Immature natural killer cell (primary cell): Measurements from ENCODE around the gene CIT. TPM values are rescaled to one million over a fixed set of nuclear protein-coding genes. Genes with fewer than 3 reads are reported as not detected.

Experiments
- DNase-seq, 3 donors: peaks; one replicate each; pipeline ENCODE4 v3.0.0; 2022; ENCODE audit warnings: mixed read lengths in 1 of 3
- H3K27ac Mint-ChIP-seq, 6 donors: one replicate each; pipeline ENCODE4 v1.8.0; 2020; ENCODE audit warnings: mixed read lengths in 6 of 6, mild to moderate bottlenecking in 5 of 6, inconsistent platforms in 4 of 6, moderate library complexity in 3 of 6
- H3K27me3 Mint-ChIP-seq, 3 donors: one replicate each; pipeline ENCODE4 v1.8.0; 2020 to 2021; ENCODE audit warnings: low read depth in 3 of 3, mild to moderate bottlenecking in 3 of 3, mixed read lengths in 3 of 3, moderate library complexity in 3 of 3, inconsistent platforms in 1 of 3
- H3K36me3 Mint-ChIP-seq, 3 donors: one replicate each; pipeline ENCODE4 v1.8.0; 2020; ENCODE audit warnings: mixed read lengths in 3 of 3, inconsistent platforms in 2 of 3, mild to moderate bottlenecking in 2 of 3
- H3K4me1 Mint-ChIP-seq, 2 donors: one replicate each; pipeline ENCODE4 v1.8.0; 2020; ENCODE audit warnings: inconsistent platforms in 2 of 2, mild to moderate bottlenecking in 2 of 2, mixed read lengths in 2 of 2, moderate library complexity in 1 of 2
- H3K4me3 Mint-ChIP-seq, 5 donors: one replicate each; pipeline ENCODE4 v1.8.0; 2020; ENCODE audit warnings: mild to moderate bottlenecking in 5 of 5, mixed read lengths in 5 of 5, inconsistent platforms in 3 of 5, moderate library complexity in 3 of 5
- H3K9me3 Mint-ChIP-seq, 6 donors: one replicate each; pipeline ENCODE4 v1.8.0; 2020; ENCODE audit warnings: mild to moderate bottlenecking in 6 of 6, mixed read lengths in 6 of 6, inconsistent platforms in 4 of 6, moderate library complexity in 3 of 6
- polyA plus RNA-seq, 3 donors: library from polyadenylated mRNA; unstranded; fragments of 300-500 nt; fragmentation: Illumina TruSeq; gene quantifications; one replicate each; pipeline ENCODE4 v1.2.3, GENCODE V29; 2021

The CIT gene
- polyA plus RNA-seq, 3 donors from 2014 or later = 0.75 TPM; not detected in 2

- Mint-ChIP-seq H3K27ac (no peak overlapping the region), H3K27me3 (no peaks in the 10 kb centered on the region), H3K4me3 (no peak overlapping the region), H3K4me1 (no peaks in the 10 kb centered on the region), H3K9me3 (no peaks in the 10 kb centered on the region), H3K36me3 (peaks cover 0 to 13% (median 3%) of the 10 kb centered on the region in 3 donors)
- DNase-seq = no peak
These were observed 101.7 kb downstream of the CIT start for GRCh38 chr12:119775246-119775895.

- no peaks in the 10 kb centered on the region for H3K9me3 Mint-ChIP-seq
- no peak overlapping the region for H3K4me3 Mint-ChIP-seq
- H3K27me3 Mint-ChIP-seq = no peaks in the 10 kb centered on the region
- DNase-seq = no peak
- no peaks in the 10 kb centered on the region for H3K4me1 Mint-ChIP-seq
- H3K27ac Mint-ChIP-seq = no peak overlapping the region
- H3K36me3 Mint-ChIP-seq = peaks cover 0 to 13% (median 3%) of the 10 kb centered on the region in 3 donors
These were observed 104.7 kb downstream of the CIT start for GRCh38 chr12:119772431-119772830.

GRCh38 chr12:119770146-119770545, 107.0 kb downstream of the CIT start:
- Mint-ChIP-seq H3K4me1 (no peaks in the 10 kb centered on the region), H3K27me3 (no peaks in the 10 kb centered on the region), H3K9me3 (no peaks in the 10 kb centered on the region), H3K4me3 (no peak overlapping the region), H3K36me3 (peaks cover 0 to 13% (median 3%) of the 10 kb centered on the region in 3 donors), H3K27ac (no peak overlapping the region)
- no peak for DNase-seq

- DNase-seq = no peak
- no peaks in the 10 kb centered on the region for H3K27me3 Mint-ChIP-seq
- H3K4me1 Mint-ChIP-seq = no peaks in the 10 kb centered on the region
- peaks cover 0 to 20% (median 2%) of the 10 kb centered on the region in 3 donors for H3K36me3 Mint-ChIP-seq
- no peak overlapping the region for H3K4me3 Mint-ChIP-seq
- H3K9me3 Mint-ChIP-seq = no peaks in the 10 kb centered on the region
- no peak overlapping the region for H3K27ac Mint-ChIP-seq
These were observed 114.5 kb downstream of the CIT start for GRCh38 chr12:119762619-119763018.

- no peak overlapping the region for H3K4me3 Mint-ChIP-seq
- H3K36me3 Mint-ChIP-seq = peaks cover 0 to 16% (median 2%) of the 10 kb centered on the region in 3 donors
- H3K27me3 Mint-ChIP-seq = no peaks in the 10 kb centered on the region
- H3K27ac Mint-ChIP-seq = no peak overlapping the region
- no peaks in the 10 kb centered on the region for H3K4me1 Mint-ChIP-seq
- H3K9me3 Mint-ChIP-seq = no peaks in the 10 kb centered on the region
- DNase-seq = no peak
These were observed 118.4 kb downstream of the CIT start for GRCh38 chr12:119758722-119759121.

- Mint-ChIP-seq H3K27ac (no peak overlapping the region), H3K4me1 (no peaks in the 10 kb centered on the region), H3K36me3 (peaks cover 0 to 11% (median 2%) of the 10 kb centered on the region in 3 donors), H3K9me3 (no peaks in the 10 kb centered on the region), H3K4me3 (no peak overlapping the region), H3K27me3 (no peaks in the 10 kb centered on the region)
- no peak for DNase-seq
These were observed 118.9 kb downstream of the CIT start for GRCh38 chr12:119758234-119758633.

- Mint-ChIP-seq H3K27me3 (no peaks in the 10 kb centered on the region), H3K27ac (no peak overlapping the region), H3K4me3 (no peak overlapping the region), H3K36me3 (no peaks in the 10 kb centered on the region), H3K4me1 (no peaks in the 10 kb centered on the region), H3K9me3 (no peaks in the 10 kb centered on the region)
- no peak for DNase-seq
These were observed 125.2 kb downstream of the CIT start for GRCh38 chr12:119751961-119752360.

GRCh38 chr12:119749666-119750065, 127.5 kb downstream of the CIT start:
- Mint-ChIP-seq H3K4me3 (no peak overlapping the region), H3K4me1 (no peaks in the 10 kb centered on the region), H3K27ac (no peak overlapping the region), H3K36me3 (peaks cover 7 to 18% (median 9%) of the 10 kb centered on the region in 3 donors), H3K9me3 (peaks cover 0 to 12% (median 10%) of the 10 kb centered on the region in 6 donors), H3K27me3 (no peaks in the 10 kb centered on the region)
- DNase-seq = no peak

GRCh38 chr12:119748497-119748896, 128.6 kb downstream of the CIT start:
- Mint-ChIP-seq H3K36me3 (peaks cover 9 to 28% (median 17%) of the 10 kb centered on the region in 3 donors), H3K4me1 (no peaks in the 10 kb centered on the region), H3K27ac (no peak overlapping the region), H3K9me3 (peaks cover 6 to 20% (median 19%) of the 10 kb centered on the region in 6 donors), H3K4me3 (no peak overlapping the region), H3K27me3 (no peaks in the 10 kb centered on the region)
- no peak for DNase-seq

GRCh38 chr12:119746169-119746568, 131.0 kb downstream of the CIT start:
- H3K4me3 Mint-ChIP-seq = no peak overlapping the region
- peaks cover 9 to 22% (median 19%) of the 10 kb centered on the region in 6 donors for H3K9me3 Mint-ChIP-seq
- no peak for DNase-seq
- H3K27me3 Mint-ChIP-seq = no peaks in the 10 kb centered on the region
- H3K27ac Mint-ChIP-seq = no peak overlapping the region
- H3K36me3 Mint-ChIP-seq = peaks cover 9 to 36% (median 17%) of the 10 kb centered on the region in 3 donors
- no peaks in the 10 kb centered on the region for H3K4me1 Mint-ChIP-seq

- Mint-ChIP-seq H3K36me3 (peaks cover 9 to 36% (median 17%) of the 10 kb centered on the region in 3 donors), H3K4me1 (no peaks in the 10 kb centered on the region), H3K9me3 (peaks cover 9 to 22% (median 19%) of the 10 kb centered on the region in 6 donors), H3K27me3 (no peaks in the 10 kb centered on the region), H3K27ac (no peak overlapping the region), H3K4me3 (no peak overlapping the region)
- DNase-seq = no peak
These were observed 132.1 kb downstream of the CIT start for GRCh38 chr12:119744900-119745606.

- H3K27me3 Mint-ChIP-seq = no peaks in the 10 kb centered on the region
- no peak overlapping the region for H3K4me3 Mint-ChIP-seq
- no peak for DNase-seq
- no peak overlapping the region for H3K27ac Mint-ChIP-seq
- no peaks in the 10 kb centered on the region for H3K4me1 Mint-ChIP-seq
- H3K36me3 Mint-ChIP-seq = peaks cover 9 to 36% (median 17%) of the 10 kb centered on the region in 3 donors
- H3K9me3 Mint-ChIP-seq = peaks cover 9 to 22% (median 19%) of the 10 kb centered on the region in 6 donors
These were observed 134.4 kb downstream of the CIT start for GRCh38 chr12:119742700-119743099.

GRCh38 chr12:119740830-119741229, 136.3 kb downstream of the CIT start:
- Mint-ChIP-seq H3K9me3 (peaks cover 9 to 22% (median 17%) of the 10 kb centered on the region in 6 donors), H3K4me3 (no peak overlapping the region), H3K36me3 (peaks cover 9 to 27% (median 17%) of the 10 kb centered on the region in 3 donors), H3K4me1 (no peaks in the 10 kb centered on the region), H3K27me3 (no peaks in the 10 kb centered on the region), H3K27ac (no peak overlapping the region)
- DNase-seq = no peak

GRCh38 chr12:119735079-119735478, 142.0 kb downstream of the CIT start:
- Mint-ChIP-seq H3K36me3 (no peaks in the 10 kb centered on the region), H3K4me3 (no peak overlapping the region), H3K9me3 (no peaks in the 10 kb centered on the region), H3K27me3 (no peaks in the 10 kb centered on the region), H3K27ac (no peak overlapping the region), H3K4me1 (no peaks in the 10 kb centered on the region)
- no peak for DNase-seq
